Esophagus muscularis mucosa (tissue), 3 donors: ENCODE measurements around the gene COPS6.

Source experiments
- CTCF ChIP-seq, 3 experiments: fragments of 200-600 bp in 2 of 3; fragments of 450-650 bp in 1 of 3; sonication (generic) in 2 of 3; IDR thresholded peaks; one replicate each; pipeline ENCODE4 v1.5.1; 2017 to 2019; ENCODE audit warnings: antibody characterized with exemption in 3 of 3, mild to moderate bottlenecking in 2 of 3, moderate library complexity in 1 of 3
- POLR2AphosphoS5 ChIP-seq, 2 donors: sonication (generic); formaldehyde crosslinking; IDR thresholded peaks; one replicate each; pipeline ENCODE4 v1.6.1; 2017; ENCODE audit warnings: antibody characterized with exemption in 2 of 2

DNA sequence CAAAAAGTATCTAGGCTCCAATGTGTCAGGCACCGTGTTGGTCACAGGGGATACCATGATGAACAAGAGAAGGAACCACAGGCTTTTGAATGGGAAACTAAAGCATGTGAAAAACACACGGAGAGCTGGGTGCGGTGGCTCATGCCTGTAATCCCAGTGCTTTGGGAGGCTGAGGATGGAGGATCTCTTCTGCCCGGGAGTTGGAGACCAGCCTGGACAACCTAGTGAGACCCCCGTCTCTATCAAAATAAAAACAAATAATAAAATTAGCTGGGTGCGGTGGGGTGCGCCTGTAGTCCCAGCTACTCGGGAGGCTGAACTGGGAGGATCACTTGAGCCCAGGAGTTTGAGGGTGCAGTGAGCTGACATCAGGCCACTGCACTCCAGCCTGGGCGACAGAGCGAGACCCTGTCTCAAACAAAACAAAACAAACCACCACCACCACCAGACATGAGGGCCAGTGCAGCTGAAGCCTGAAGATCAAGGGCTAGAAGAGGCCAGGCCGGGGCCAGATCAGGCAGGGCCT is 611 bp upstream of the COPS6 start:
- no peak for TF ChIP-seq POLR2AphosphoS5 (IDR thresholded peaks at IDR 0.05)
- no peak for TF ChIP-seq CTCF (IDR thresholded peaks at IDR 0.05)
